ENCODE measurements around the gene ATP11B.
"Not testable (repeated sequence)": the region's sequence is repeated elsewhere in the genome, so short reads cannot be mapped to it uniquely, and the experiment has no call there.

Gene ATP11B

GRCh38 chr3:182796310-182796709 lies 3.0 kb downstream of the ATP11B start:
- no peak for ATAC-seq

- ATAC-seq = no peak
Measured at GRCh38 chr3:182797876-182798275, 4.6 kb downstream of the ATP11B start.

- not testable (repeated sequence) for ATAC-seq
Measured at GRCh38 chr3:182799143-182799542, 5.8 kb downstream of the ATP11B start.

GRCh38 chr3:182800508-182800907 lies 7.2 kb downstream of the ATP11B start:
- ATAC-seq = no peak

- ATAC-seq = no peak
Measured at GRCh38 chr3:182802413-182803390, 9.4 kb downstream of the ATP11B start.

GRCh38 chr3:182803596-182803995 lies 10.3 kb downstream of the ATP11B start:
- ATAC-seq = peak in 1 of 2 donors; percentile 38

GRCh38 chr3:182807061-182807460 lies 13.8 kb downstream of the ATP11B start:
- ATAC-seq = no peak

- no peak for ATAC-seq
Measured at GRCh38 chr3:182808041-182808770, 14.9 kb downstream of the ATP11B start.

- ATAC-seq = no peak
Measured at GRCh38 chr3:182809531-182809930, 16.2 kb downstream of the ATP11B start.

GRCh38 chr3:182810574-182811268 lies 17.4 kb downstream of the ATP11B start:
- ATAC-seq = peak in 1 of 2 donors; percentile 65

- no peak for ATAC-seq
Measured at GRCh38 chr3:182811269-182811596, 17.9 kb downstream of the ATP11B start.

- ATAC-seq = no peak
Measured at GRCh38 chr3:182812123-182812522, 18.8 kb downstream of the ATP11B start.

GRCh38 chr3:182814419-182815062 lies 21.2 kb downstream of the ATP11B start:
- ATAC-seq = no peak

- ATAC-seq = no peak
Measured at GRCh38 chr3:182816181-182816580, 22.9 kb downstream of the ATP11B start.

GRCh38 chr3:182818296-182818978 lies 25.1 kb downstream of the ATP11B start:
- no peak for ATAC-seq

- ATAC-seq = no peak
Measured at GRCh38 chr3:182821221-182821981, 28.1 kb downstream of the ATP11B start.

- not testable (repeated sequence) for ATAC-seq
Measured at GRCh38 chr3:182822260-182822659, 29.0 kb downstream of the ATP11B start.

GRCh38 chr3:182824957-182825356 lies 31.7 kb downstream of the ATP11B start:
- no peak for ATAC-seq

- ATAC-seq = no peak
Measured at GRCh38 chr3:182829761-182830405, 36.6 kb downstream of the ATP11B start.

GRCh38 chr3:182837855-182838454 lies 44.7 kb downstream of the ATP11B start:
- ATAC-seq = no peak
